HG03064 (cell line): ENCODE data around the gene LDLRAD4.

Experiments
- ATAC-seq: cut with Tn5 transposase; IDR thresholded peaks from one replicate; pipeline ENCODE4 v1.9.1; 2021; ENCODE audit warnings: low read depth; ENCODE audit not compliant: unreplicated experiment

Gene LDLRAD4

DNA sequence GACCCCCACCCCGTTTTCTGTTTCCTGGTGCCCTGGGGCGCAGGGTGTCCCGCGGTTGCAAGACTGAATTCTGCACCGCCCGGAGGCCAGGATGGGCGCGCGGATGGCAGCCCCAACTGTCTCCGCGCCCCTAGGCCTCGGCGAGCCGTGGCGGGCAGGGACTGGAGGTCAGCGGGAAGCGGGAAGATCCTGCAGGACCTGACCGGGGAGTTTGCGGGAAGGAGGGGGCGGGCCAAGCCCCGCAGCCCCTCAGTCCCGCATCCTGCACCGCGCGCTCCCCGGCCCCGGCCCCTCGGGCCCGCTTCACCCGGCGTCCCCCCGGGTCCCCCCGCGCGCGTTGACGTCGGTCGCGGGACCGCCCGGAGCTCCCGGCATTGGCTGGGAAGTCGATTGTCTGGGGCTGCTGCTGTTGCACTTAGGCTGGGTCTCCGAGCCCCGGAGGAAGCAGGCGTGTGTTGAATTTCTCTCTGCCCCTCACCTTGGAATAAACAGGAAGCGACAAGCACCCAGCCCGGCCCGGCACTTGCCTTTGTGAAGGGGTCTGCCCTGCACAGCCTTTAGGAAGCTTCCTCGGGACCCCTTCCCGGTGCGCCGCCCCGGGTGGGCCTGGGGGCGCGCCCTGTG is at the start of gene LDLRAD4:
LDLRAD4 (plus strand) TSS at position 393 of the 624 bp plus-strand sequence.
- ATAC-seq, result no peak

DNA sequence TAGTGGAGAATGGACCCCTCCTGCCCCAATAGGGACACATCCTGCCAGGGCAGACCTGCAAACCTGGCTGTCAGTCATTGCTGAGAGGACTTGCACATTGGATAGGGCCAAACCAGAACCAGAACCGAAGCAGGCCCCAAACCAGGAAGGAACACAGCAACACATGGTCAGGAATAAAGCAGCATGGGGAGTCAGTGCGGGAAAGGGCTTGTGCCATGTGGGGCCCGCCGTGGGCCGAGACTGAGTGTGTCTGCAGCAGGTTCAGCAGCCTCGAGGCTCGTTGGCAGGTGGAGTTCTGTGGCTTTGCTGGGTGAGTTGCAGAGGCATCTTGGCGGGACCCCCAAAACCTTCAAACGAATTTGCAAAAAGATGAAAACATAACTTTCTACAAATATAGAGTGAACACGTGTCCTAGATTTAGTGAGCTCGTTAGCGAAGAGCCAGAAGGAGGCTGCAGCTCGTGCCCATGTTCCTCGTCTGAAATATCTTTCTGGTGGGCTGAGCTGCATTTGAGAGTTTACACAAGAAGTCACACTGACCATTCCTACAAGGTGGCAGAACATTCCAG is 44.9 kb upstream of the LDLRAD4 start:
- no peak for ATAC-seq

DNA sequence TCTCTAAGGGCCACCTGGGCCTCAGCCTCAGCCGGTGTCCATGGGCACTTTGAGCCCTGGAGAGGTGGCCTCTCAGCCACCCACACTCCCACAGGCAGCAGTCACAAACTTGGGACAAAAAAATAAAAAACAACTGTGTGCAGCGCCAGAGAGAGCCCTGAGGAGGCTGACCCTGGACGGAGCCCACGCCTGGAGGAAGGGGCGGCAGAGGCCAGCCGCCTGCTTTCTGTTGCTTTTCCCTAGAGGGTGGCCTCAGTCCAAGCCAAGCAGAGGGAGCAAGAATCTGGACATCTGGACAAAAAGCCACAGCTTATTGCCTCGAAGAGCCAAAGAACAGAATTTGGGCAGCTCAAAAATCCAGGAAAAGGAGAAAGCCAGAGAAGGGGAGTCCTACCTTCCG is 43.3 kb upstream of the LDLRAD4 start:
- no peak for ATAC-seq

DNA sequence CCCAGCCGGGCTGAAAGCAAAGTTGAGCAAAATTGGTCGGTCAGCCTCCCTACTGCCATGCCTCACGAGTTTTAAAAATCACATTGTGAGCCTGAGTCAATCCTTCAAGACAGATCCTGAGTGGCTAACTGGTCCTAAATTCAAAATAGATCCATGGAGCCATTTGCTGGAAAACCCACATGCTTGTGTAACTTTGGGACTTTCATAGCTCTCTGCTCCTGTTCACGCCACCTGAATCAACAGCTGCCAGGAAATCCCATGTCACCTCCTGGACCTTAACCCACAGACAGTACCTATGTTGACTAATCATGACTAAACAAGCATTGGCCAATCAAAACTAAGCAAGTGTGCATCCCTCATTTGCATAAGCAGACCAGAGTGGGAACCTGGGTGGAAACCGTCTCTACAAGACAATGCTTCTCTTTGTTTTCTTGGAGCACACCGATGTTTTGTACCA is 42.8 kb upstream of the LDLRAD4 start:
- ATAC-seq, result no peak

DNA sequence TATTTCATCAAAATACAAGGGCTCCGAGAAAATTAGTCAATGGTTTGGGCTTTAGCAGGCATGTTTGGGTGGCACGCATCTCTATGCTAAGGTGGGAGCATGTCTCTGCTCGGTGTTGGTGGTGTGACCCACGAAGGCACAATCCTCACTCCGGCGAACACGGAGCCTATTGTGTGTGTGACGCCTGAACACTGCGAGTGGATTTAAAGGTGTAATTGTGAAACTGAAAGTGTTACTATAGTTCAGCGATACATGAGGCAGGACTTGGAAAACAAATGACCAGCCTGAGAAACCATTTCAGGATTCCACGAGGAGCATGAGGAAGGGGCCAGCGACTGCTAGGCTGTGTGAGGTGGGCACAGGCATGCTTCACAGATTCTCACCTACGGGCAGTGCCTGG is 41.7 kb upstream of the LDLRAD4 start:
- no peak for ATAC-seq

DNA sequence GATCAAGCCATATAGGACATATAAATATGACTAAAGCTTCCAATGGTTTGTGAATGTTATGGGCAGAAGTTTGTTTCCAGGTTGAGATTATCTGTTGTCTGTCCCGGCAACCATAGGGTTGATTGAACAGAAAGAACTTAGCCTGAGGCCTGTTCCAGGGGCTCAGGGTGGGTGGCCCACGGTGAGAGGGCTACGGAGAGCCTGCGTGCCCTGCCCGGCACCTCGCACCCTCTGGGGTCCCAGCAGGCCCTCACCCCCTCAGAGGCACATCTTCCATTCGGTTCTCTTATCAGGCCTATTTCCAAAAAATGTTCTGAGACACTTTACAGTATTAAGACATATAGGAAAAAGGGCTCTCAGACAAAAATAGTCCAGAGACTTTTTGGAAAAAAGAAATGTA is 40.4 kb upstream of the LDLRAD4 start:
- ATAC-seq, result no peak

DNA sequence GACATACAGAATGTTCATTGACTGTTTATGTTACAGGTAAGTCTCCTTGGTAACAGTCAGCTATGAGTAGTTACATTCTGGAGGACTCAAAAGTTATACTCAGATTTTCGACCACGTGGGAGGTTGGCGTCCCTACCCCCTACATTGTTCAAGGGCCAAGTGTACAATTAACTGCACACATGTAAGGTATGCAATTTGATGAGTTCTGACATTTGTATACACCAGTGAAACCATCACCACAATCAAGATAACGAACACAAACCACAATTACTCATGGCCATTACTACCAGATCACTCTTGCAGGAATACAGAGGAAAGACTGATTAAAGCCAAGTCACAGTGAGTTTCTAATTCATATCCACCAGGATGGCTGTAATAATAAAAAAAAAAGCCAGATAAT is 39.6 kb upstream of the LDLRAD4 start:
- ATAC-seq, result no peak

DNA sequence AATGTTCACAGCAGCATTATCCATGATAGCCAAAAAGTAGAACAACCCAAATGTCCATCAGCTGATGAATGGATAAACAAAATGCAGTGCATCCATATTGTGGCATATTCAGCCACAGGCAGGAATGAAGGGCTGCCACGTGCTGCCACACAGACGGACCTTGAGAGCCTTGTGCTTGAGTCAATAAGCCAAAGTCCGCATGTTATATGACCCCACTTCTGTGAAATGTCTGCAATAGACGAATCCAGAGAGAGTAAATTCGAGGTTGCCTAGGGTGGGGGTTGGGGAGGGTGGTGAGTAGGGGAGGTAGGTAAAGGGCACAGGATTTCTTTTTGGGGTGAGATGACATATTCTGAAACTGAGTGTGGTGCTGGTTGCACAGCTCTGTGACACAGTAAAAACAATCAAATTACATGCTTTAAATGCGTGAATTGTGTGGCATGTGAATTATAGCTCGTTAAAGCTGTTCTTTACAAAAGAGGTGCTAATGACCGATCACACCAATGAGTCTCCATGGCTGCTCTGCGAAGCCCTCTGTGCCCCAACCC is 38.9 kb upstream of the LDLRAD4 start:
- ATAC-seq, result no peak

DNA sequence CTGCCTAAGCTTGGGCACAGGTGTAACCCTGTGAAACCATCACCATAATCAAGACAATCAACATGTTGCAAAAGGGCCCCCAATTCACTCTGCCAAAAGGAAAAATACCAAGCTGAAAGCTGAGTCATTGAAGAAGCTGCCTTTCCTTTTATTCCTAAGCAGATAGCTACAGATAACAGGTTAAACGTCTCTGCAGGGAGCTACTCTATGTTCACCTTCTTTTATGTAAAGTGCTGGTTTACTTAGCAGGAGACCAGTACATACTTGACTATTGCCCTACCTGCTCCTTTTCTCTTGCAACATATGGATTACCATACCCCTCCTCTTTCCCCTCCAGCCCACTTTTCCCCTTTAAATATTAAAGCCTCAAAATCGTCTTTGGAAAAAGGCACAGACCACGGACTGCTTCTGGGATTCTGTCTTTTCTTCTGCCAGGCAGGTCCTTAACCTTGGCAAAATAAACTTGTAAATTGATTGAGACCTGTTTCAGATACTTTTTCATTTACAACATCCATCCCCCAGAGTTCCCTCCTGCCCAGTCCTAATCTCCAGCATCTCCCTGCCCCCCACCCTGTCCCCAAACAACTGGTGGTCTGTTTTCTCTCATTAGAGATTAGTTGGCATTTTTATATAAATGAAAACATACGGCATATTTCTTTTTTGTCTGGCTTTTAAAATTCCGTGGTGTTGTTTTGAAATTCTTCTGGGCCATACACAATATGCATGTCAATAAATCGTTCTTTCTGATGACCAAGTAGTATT is 37.8 kb upstream of the LDLRAD4 start:
- ATAC-seq, result no peak

DNA sequence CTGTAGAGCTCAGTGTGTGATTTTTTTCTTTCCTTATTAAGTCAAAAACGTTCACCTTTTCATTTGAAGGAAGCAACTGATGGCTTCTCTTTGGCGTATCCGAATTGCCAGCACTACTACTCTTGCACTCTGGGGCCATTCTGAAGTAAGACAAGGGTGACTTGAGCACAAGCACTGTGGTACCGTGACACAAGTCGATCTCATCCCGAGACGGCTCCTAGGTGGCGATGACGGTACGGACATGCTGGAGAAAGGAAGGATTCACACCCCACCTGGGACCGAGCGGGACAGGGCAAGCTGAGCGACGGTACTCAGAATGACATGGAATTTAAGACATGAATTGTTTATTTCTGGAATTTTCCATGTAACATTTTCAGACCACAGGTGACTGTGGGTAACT is 36.8 kb upstream of the LDLRAD4 start:
- no peak for ATAC-seq

DNA sequence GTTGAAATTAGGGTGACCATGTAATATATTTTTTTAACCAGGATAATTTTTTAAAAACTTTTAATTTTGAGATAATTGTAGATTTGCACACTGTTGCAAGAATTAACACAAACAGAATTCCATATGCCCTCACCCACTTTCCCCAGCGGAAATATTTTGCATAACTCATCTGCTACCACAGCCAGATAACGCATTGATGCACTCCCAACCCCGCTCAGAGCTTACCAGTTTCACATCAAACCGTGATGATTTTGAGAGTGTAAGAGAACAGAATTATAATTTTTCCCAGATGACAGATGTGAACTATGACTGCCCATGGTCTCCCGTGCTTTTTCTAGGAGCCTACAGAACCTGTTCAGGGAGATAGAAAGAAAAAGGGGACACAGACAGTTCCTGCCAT is 35.2 kb upstream of the LDLRAD4 start:
- no peak for ATAC-seq

DNA sequence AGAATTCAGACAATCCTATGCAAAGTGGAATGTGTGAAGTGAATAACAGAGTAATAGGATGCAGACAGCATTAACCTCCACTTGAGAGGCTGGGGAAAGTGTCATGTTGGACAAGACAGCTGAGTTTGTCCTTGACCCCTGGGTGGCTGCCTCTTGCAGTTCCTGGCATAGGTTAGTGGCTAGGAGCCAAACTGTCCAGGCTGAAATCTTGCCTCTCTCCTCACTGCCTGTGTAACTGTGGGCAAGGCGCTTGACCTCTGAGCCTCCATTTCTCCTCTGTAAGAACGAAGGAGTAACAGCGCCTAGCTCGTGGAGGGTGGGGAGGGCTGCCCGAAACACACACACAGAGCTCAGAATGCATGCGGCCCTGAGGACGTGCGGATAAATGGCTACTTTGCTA is 34.8 kb upstream of the LDLRAD4 start:
- ATAC-seq, result no peak

DNA sequence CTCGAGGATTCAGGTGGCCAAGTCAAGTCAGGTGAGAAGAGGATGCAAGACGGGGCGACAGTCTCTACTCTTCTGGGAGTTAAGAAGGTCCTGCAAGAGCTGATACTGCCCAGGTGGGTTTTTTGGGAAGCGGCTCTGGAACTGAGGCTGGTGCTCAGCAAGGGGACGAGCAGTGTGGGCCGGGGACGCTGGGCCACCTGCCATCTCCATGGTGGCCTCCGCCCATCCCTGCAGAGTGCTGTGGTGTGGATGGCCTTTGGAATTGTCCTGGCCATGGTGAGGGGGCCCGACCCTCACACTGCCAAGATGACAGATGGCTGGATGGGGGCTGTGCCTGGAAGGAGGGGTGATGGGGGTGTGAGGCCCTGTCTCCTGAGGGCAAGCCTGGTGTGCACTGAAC is 34.2 kb upstream of the LDLRAD4 start:
- ATAC-seq, result no peak

DNA sequence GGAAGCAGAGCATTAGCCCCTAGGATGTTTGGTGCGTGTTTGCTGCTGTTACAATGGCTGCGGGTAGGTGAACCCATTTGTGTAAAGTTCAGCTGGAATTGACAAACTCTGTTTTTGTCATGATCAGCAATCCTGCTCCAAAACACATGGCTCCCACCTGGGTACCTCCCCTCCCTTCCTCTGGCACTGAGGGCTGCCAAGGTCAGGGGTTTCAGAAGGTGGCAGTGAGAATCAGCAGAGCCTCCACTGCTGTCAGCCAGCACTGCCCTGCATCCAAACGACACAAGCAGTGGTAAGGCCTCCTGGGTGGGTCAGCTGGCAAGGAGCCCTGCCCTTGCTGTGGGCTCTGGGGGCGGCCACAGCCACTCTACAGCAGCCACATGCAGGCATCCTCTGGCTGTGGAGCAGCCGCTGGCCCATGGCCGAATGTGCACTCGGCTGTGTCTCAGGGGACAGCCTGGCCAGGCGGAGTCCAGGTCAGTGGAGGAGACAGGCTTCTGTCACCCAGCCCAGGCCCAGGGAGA is 32.8 kb upstream of the LDLRAD4 start:
- ATAC-seq, result no peak

DNA sequence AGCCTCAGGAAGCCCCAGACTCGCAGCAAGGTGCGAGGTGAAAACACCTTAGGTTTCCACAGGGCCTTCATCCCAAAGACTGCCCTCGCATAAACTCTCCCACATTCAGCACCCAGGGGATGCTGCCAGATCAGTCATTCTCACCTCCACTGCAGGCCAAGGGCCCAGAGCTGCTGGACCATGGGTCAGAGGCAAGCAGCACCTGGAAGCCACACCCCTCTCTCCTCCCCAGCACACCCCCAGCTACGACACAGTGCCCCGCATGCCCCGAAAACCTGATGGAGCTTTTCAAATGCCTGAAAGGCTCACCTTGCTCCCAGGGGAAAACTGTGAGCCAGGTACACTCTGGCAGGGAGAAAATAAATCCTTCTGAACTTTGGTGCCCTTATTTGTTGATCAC is 31.9 kb upstream of the LDLRAD4 start:
- no peak for ATAC-seq

DNA sequence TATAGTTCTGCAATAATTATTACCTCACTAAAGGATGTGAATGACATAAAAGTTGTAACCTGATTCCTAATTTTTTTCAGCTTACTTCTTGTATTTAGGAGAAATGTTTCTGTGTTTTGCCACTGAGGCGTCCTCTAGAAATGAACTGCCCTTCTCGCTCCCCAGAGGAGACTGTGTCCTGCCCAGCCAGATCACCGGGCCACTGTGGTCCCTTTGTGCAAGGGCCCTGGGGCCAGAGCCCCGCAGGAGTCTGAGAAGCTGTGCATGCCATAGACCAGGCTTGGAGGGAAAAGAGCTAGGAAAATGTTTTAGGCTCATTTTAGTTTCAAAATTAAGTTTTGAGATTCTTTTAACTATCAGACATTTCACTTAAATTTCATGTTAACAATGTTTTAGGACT is 31.1 kb upstream of the LDLRAD4 start:
- ATAC-seq, result no peak

DNA sequence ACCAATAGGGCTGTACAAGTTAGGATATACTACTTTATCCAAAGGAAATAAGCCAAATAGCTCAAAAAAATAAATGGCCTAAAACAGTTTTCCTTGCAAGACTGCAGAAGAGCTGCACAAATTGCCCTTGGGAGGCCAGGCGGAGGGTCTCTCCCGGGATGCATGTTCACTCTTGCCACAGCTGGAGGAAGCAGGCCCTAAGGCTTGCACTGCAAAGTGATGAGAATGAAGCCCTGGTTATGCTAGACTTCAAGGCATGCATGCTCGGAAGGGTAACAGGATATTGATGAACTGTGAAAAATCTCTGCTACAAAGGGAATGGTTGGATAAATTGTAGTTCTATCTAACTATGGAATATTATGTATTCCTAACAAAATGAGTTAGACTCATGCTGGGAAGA is 27.5 kb upstream of the LDLRAD4 start:
- ATAC-seq, result no peak

DNA sequence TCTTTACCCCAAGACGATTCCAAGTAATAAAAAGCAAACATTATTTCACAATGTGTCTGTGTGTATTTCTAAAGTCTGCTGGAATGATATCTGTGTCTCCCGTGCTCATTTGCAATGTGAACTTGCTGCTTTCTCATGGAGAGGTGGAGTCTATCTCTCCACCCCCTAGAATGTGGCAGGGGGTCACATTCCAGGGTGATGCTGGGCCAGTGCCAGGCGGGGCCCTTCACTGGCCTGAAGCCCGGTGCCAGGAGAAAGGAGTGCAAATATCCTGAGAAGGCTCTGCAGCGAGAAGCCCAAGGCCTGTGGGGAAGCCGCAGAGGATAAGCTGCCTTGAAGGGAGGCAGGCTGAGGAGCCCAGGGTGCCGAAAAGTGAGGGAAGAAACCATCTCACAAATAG is 26.8 kb upstream of the LDLRAD4 start:
- no peak for ATAC-seq

DNA sequence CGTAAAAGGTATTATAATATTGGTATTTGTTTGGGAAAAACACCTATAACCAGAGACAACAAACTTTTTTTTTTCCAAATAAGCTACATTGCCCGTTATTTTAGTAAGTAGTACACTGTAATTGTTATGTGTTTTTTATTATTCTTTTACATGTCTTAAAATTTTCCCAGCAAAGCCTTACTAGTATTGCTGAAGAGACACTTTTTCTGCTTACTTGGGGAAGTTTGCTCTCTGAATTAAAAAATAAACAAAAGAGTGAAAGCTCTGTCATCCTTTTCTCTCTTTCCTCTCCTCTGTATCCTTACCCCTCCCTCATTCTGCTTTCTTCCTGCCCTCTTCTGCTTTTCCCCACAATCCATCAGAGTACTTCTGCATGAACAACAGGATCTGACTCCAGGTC is 25.6 kb upstream of the LDLRAD4 start:
- ATAC-seq, result no peak

DNA sequence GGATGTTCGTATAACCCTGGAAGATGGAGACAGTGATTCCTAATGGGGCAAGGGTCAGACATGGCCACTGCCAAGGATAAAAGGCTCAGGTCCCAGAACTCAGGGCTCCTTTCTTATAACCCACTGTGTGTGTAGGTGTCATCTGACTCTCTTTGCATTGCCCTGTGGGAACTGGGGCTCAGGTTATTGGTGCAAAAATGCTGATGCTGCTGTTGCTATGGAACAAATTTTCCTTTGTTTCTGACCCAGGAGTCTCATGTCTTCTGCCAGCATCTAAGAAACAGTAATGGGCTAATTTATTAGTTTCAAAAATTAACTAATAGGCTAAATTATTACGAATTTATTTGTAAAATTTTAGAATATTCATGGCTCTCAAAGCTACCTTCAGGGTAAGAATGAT is 24.3 kb upstream of the LDLRAD4 start:
- ATAC-seq, result no peak

DNA sequence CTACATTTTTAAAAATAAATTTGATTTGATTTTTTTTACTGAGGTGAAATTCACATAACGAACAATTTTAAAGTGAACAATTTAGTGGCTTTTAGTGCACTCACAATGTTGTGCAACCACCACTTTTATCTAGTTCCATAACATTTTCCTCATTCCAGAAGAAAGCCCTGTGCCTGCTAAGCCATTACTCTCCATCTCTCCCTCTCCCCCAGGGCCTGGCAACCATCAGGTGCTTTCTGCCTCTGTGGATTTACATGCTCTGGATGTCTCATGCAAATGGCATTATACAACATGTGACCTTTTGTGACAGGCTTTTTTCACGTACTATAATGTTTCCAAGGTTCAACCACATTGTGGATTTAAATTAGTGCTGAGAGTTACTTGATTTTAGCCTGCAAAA is 19.9 kb upstream of the LDLRAD4 start:
- no peak for ATAC-seq

DNA sequence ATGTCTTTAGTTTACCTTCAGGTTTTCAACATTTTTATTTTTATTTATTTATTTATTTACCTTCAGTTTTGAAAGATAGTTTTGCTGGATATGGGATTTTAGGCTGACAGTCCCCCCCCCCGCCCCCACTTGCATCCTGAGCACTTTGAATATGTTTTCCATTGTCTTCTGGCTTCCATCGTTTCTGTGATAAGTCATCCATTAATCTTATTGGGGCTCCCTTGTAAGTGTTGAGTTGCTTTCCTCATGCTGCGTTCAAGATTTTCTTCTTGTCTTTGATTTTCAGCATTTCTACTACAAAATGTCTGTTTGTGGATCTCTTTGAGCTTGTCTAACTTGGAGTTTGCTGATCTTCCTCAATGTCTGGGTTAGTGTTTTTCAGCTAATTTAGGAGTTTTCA is 19.4 kb upstream of the LDLRAD4 start:
- ATAC-seq, result no peak
